Activated CD8-positive, alpha-beta memory T cell treated with anti-CD3 and anti-CD28 coated beads for 4 hours (primary cell): ENCODE results near the gene ACKR2.
A peak's percentile ranks its signal among the peaks of the same experiment; 100 is the strongest.

ENCODE experiments used
- DNase-seq, 2 donors: peaks; one replicate each; pipeline ENCODE4 v3.0.0-alpha.2; 2020; ENCODE audit warnings: low read depth in 2 of 2

The ACKR2 gene

GRCh38 chr3:42829628-42830436 lies 20.6 kb downstream of the ACKR2 start:
- DNase-seq = no peak

DNA sequence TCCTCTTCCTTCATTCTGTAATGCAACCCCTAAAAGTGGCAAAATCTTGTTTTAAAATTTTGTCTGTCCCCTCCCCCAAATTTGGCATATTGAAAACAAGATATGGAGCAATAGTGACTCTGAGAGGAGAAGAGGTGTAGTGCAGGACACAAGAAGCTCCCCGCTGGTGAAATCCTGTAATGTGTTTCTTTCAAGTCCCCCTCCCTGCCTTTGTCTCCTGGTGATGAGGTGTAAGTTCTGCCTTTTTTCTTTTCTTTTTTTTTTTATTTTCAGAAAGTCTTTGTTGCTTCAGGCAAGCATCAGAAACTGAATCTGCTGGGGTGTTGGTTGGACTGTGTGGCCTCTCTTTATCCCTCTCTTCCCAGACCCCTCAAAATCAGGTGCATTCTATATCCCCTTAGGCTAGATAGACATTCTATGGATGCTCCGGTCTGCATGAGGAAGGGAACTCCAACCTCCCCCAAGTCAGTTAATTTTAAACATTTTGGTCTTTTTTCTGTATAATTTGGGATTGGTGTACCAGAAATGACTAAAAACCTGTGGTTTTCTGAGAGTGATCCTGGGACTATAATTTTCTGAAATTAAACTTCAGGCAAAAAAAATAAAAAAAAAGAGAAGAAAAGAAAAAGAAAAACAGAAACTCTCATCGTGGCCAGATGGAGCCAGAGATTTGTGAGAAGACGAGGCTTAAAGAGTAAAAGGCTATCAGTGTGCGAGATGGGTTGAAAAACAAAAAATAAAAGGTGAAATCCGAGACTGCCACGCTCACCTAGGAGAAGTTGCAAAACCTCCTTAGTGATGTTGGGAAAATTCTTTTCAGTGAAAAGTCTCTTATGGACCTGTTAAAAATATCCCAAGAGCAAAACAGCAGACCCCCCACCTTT lies 21.4 kb downstream of the ACKR2 start:
- no peak for DNase-seq

GRCh38 chr3:42831321-42831713 lies 22.1 kb downstream of the ACKR2 start:
- peak; percentile 29 to 34 for DNase-seq

DNA sequence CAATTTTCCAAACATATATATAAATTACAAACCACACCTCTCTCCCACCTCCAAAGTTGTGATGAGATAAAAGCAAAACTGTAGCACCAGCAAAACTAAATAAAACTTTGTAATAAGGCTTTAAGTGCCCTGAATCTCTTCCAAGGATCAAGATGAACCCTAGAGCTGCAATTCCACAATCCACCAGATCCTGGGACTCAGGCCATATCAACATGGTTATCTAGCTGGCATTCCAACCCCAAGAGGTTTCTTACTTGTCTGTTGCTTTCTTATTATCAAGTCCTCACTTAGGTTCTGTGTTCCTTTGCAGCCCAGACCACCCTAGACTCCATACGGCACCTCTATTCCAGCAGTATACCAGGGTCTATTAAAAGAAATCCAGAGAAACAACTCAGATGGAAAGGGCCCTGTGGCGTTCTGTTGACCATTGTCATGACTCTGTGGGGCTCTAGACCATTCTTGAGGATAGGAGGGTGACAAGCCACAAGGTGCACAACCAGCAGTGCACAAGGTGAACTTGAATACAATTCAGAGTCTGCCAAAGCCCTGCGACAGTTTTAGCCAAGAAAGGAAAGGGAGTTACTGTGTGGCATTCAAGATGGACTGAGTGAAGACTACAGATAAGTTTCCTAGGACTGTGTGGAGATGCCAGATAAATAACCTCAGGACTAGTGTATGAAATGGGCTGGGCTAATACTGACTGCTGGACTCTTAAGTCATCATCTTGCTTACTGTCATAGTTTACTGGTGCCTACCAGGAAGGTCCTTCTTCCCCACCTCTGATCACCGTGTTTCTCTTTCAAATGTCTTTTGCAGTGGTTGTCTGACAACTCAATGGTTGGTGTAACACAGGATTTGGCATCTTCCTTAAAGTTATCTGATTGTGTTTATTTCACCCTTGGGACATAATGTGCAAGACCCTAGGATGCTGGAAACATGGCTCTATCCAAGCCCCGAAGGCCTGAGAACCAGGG lies 27.2 kb downstream of the ACKR2 start:
- no peak for DNase-seq

GRCh38 chr3:42838571-42838970 lies 29.3 kb downstream of the ACKR2 start:
- no peak for DNase-seq

DNA sequence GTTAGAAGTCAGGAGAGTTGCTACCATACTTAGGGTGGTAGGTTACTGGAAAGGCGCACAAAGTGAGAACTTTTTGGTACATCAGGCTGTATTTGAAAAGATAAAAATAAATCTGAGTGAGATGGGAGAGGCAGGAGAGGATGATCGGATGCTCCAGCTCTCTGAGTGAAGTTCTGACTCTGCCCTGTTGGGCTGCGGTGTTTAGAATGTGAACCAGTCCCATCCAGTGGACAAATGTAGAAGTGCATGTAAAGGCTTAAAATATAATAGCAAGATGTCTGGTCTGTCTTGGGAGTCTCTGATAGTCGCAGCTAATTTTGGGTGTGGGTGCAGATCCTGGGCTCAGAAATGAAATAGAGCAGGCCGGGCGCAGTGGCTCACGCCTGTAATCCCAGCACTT lies 30.4 kb downstream of the ACKR2 start:
- DNase-seq = no peak

DNA sequence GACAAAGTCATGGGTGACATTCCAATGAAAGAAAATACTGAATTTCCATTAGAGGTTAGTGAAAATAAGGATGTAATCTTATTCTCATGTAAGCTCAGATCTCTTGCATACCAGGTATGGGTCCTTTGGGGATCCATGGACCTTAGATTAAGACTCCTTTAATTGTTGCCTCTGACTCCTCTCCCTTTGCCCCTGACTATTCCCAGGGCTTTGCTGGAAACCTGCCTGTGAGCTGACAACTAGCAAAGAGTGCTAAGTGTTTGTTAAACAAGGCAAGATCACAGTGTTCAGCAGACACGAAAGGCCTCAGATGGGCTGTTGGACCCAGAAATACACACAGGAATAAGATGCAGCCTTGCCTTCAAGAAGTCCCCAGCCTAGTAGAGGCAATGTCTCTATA lies 32.1 kb downstream of the ACKR2 start:
- DNase-seq = no peak

DNA sequence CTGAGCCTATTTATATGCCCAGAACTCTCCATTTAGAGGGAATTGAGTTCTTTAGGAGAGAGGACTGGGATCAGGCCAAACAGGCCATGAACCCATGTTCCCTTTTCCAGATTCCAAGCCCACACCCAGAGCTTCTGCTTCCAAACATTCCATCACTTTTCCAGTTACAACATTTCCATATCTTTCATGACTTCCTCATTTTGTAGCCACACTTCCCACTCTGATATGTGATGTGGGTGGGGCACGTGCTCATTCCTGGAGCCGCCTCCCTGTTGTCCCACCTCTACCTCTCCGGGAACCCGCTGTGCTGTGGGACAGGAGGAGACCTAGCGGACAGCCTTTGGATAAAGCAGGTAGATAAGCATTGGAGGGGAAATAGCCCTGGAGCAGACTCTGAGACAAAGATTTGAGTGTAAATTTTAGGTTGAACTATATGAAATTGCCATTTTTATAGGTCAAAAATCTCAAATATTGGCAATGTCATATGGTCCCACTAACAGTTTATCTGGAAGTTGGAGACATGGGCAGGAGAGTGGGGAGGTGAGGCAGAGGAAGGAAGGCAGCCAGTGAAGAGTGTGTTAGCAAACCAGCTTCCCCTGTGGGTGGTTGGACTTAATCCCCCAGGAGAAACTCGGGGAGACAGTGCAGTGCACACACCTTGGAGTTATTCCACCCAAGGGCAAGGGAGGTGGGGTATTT lies 34.6 kb downstream of the ACKR2 start:
- DNase-seq = no peak

- DNase-seq = no peak
These were observed 35.1 kb downstream of the ACKR2 start for GRCh38 chr3:42844412-42844713.

DNA sequence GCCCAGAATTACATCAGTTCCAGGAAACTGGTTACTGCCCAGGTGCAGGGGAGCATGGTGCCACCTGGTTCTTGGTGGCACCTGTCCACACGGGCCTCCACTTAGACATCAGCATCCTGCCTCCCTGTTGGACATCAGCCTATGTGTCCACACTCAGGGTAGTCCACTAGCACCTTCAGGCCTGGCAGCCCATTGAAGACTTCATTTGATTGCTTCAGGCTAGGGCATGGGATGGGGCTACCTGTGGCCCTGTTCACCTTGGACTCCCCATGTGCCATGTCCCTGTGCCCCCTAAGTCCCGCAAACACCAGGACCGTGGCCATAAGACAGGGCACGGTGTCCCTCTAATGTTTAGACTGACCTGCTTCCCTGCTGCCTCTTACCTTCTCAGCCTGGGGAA lies 35.6 kb downstream of the ACKR2 start:
- DNase-seq = no peak

- no peak for DNase-seq
These were observed 37.7 kb downstream of the ACKR2 start for GRCh38 chr3:42846685-42847522.

GRCh38 chr3:42847731-42848130 lies 38.5 kb downstream of the ACKR2 start:
- no peak for DNase-seq

- no peak for DNase-seq
These were observed 39.8 kb downstream of the ACKR2 start for GRCh38 chr3:42849017-42849416.

DNA sequence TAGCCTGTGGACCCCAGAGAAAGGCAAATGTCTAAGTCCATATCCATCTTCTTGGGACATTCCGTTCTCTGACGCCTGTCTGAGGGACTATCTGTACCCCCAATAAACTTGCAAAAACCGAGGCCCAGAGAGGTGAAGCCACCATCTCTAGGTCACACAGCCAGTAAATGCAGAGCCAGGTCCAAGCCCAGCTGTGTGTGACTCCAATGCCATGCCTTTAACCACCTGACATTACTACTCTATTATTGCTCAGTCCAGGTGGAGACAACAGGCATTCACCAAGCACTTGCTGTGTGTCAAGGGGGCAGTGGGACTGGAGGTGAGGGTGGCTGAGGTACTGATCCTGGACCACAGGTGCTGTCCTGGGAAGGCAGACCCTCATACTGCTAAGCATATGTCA lies 41.0 kb downstream of the ACKR2 start:
- DNase-seq = no peak

GRCh38 chr3:42851228-42851834 lies 42.1 kb downstream of the ACKR2 start:
- no peak for DNase-seq

DNA sequence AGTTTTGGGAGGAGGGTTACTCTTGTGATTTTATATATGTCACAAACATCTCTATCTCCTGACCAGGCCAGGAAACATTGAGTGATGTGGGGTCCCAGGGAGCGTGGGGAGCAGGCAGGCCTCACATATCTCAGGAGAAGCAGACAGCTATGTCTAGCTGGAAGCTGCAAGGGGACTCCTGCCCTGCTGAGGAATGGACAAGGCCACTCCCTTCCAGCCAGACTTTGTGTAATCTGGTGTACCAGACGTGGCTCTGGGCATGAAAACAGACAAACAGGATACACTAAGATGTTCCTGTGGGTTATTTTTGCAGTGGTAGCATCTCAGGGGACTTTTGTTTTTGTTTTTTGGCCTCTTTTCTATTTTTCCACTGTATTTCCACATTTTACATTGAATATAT lies 43.2 kb downstream of the ACKR2 start:
- no peak for DNase-seq

DNA sequence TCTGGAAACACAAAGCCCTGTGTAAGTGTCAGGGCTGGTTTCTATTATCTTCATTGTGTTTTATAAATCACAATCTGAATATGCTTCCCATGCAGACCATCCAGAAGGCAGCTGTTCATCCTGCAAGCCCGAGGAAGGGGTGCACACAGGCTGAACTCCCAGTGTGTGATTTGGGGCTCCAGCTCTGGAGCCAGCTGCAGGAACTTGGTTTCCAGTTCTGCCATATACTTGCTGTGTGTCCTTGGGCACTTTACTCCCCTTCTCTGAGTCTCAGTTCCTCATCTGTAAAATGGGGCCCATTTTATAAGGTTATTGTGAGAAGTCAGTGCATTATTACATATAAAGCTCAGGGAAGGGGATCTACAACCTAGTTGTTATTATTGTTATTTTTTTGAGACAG lies 43.8 kb downstream of the ACKR2 start:
- DNase-seq = no peak

DNA sequence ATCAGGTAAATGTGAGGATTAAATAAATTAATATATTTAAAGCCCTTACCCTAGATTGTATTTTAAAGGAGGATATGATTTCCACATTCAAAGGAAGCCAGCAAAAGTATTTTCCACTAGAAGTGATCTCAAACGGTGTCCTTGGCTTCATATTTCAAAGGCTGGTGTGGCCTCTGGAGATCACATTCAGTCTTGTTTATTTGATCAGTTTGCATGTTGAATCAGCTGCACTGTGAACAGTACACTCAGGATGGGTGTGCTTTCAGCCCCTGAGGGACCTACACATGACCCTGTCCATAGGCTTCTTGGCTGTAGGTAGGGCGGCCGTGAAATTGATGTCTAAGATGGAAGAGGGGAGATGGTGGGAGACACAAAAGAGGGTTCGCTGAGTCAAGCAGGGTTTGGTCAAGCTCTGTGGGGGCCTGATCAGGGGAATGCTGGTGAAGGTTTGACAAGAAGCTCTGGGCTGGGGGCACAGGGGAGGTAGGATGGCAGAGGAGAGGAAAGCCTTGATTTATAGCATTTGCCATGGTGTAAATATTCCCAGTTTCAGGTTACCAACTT lies 44.6 kb downstream of the ACKR2 start:
- no peak for DNase-seq

GRCh38 chr3:42855219-42855546 lies 45.9 kb downstream of the ACKR2 start:
- no peak for DNase-seq
